NCI-H226 (cell line): ENCODE results near the gene PCSK2.

Experiments used
- DNase-seq: peaks from one replicate; pipeline ENCODE4 v3.0.0-alpha.2; 2015

The PCSK2 gene

GRCh38 chr20:17403461-17403860 lies 176.6 kb downstream of the PCSK2 start:
- no peak for DNase-seq

- DNase-seq, result no peak
These were observed 179.3 kb downstream of the PCSK2 start for GRCh38 chr20:17406051-17406590.

GRCh38 chr20:17407550-17407949 lies 180.7 kb downstream of the PCSK2 start:
- DNase-seq, result no peak

- no peak for DNase-seq
These were observed 190.4 kb downstream of the PCSK2 start for GRCh38 chr20:17417225-17417624.

GRCh38 chr20:17418737-17419136 lies 191.9 kb downstream of the PCSK2 start:
- no peak for DNase-seq

GRCh38 chr20:17419479-17420041 lies 192.7 kb downstream of the PCSK2 start:
- no peak for DNase-seq

- DNase-seq, result no peak
These were observed 194.7 kb downstream of the PCSK2 start for GRCh38 chr20:17421493-17421892.

- DNase-seq, result no peak
These were observed 196.9 kb downstream of the PCSK2 start for GRCh38 chr20:17423782-17424181.

GRCh38 chr20:17427638-17428037 lies 200.8 kb downstream of the PCSK2 start:
- no peak for DNase-seq

- no peak for DNase-seq
These were observed 203.5 kb downstream of the PCSK2 start for GRCh38 chr20:17430125-17430950.

GRCh38 chr20:17431621-17432364 lies 205.0 kb downstream of the PCSK2 start:
- DNase-seq, result peak; percentile 9

- no peak for DNase-seq
These were observed 209.8 kb downstream of the PCSK2 start for GRCh38 chr20:17436664-17437063.

- no peak for DNase-seq
These were observed 210.4 kb downstream of the PCSK2 start for GRCh38 chr20:17437251-17437650.

- no peak for DNase-seq
These were observed 211.7 kb downstream of the PCSK2 start for GRCh38 chr20:17438436-17439039.

GRCh38 chr20:17439616-17440296 lies 212.9 kb downstream of the PCSK2 start:
- DNase-seq, result no peak

GRCh38 chr20:17441745-17442144 lies 214.9 kb downstream of the PCSK2 start:
- DNase-seq, result no peak

GRCh38 chr20:17442588-17442987 lies 215.7 kb downstream of the PCSK2 start:
- DNase-seq, result no peak

- no peak for DNase-seq
These were observed 216.5 kb downstream of the PCSK2 start for GRCh38 chr20:17443131-17443858.

- no peak for DNase-seq
These were observed 217.3 kb downstream of the PCSK2 start for GRCh38 chr20:17444091-17444490.

- DNase-seq, result no peak
These were observed 218.7 kb downstream of the PCSK2 start for GRCh38 chr20:17445543-17445942.

- no peak for DNase-seq
These were observed 219.3 kb downstream of the PCSK2 start for GRCh38 chr20:17446171-17446570.

GRCh38 chr20:17448071-17448470 lies 221.2 kb downstream of the PCSK2 start:
- DNase-seq, result no peak
